Karpas-422 (cell line): ENCODE measurements around the gene KRTAP19-2. TPM values are rescaled to one million over a fixed set of nuclear protein-coding genes. Genes with fewer than 3 reads are reported as not detected.
A peak's percentile ranks its signal among the peaks of the same experiment; 100 is the strongest.
"Not testable (repeated sequence)": the region's sequence is repeated elsewhere in the genome, so short reads cannot be mapped to it uniquely, and the experiment has no call there.

Experiments used
- DNase-seq: peaks from one replicate; pipeline ENCODE4 v3.0.0-alpha.2; 2015
- H2AFZ ChIP-seq: fragments of 200-600 bp; sonication (generic); 2 replicates; pipeline ENCODE4 v1.6.1; 2014; ENCODE audit warnings: antibody characterized with exemption, low read length, mixed read lengths
- H3K27ac ChIP-seq: fragments of 200-600 bp; sonication (generic); 2 replicates; pipeline ENCODE4 v1.5.1; 2014; ENCODE audit warnings: mild to moderate bottlenecking, low read length, moderate library complexity
- H3K27me3 ChIP-seq: fragments of 200-600 bp; sonication (generic); 2 replicates; pipeline ENCODE4 v1.6.1; 2014; ENCODE audit warnings: low read length, mixed read lengths
- H3K36me3 ChIP-seq: fragments of 200-600 bp; sonication (generic); 2 replicates; pipeline ENCODE4 v1.6.1; 2014; ENCODE audit warnings: low read length, mixed read lengths; ENCODE audit not compliant: insufficient read depth
- H3K4me1 ChIP-seq: fragments of 200-600 bp; sonication (generic); 2 replicates; pipeline ENCODE4 v1.6.1; 2014; ENCODE audit warnings: mild to moderate bottlenecking, low read length, mixed read lengths
- H3K4me2 ChIP-seq: fragments of 200-600 bp; sonication (generic); 2 replicates; pipeline ENCODE4 v1.6.1; 2014; ENCODE audit warnings: low read length, low read depth, mild to moderate bottlenecking; ENCODE audit not compliant: poor library complexity, severe bottlenecking
- H3K4me3 ChIP-seq: fragments of 200-600 bp; sonication (generic); 2 replicates; pipeline ENCODE4 v1.5.1; 2014; ENCODE audit warnings: mild to moderate bottlenecking, antibody characterized with exemption, low read length, mixed read lengths
- H3K79me2 ChIP-seq: fragments of 200-600 bp; sonication (generic); 2 replicates; pipeline ENCODE4 v1.6.1; 2014; ENCODE audit warnings: mild to moderate bottlenecking, low read length, mixed read lengths
- H3K9ac ChIP-seq: fragments of 200-600 bp; sonication (generic); 2 replicates; pipeline ENCODE4 v1.6.0; 2014; ENCODE audit warnings: low read length
- H3K9me2 ChIP-seq: fragments of 200-600 bp; sonication (generic), shearing (Covaris generic); replicated peaks from 2 replicates; pipeline ENCODE4 v1.6.0; 2014; ENCODE audit warnings: mild to moderate bottlenecking, low read length, moderate library complexity; ENCODE audit not compliant: insufficient read depth
- H3K9me3 ChIP-seq: fragments of 300-700, 200-600 bp; sonication (generic); 2 replicates; pipeline ENCODE4 v1.6.1; 2014; ENCODE audit warnings: low read length, mixed read lengths
- H4K20me1 ChIP-seq: fragments of 200-600 bp; sonication (generic); 2 replicates; pipeline ENCODE4 v1.6.1; 2014; ENCODE audit warnings: mild to moderate bottlenecking, antibody characterized with exemption, low read length, low read depth; ENCODE audit not compliant: insufficient read depth
- total RNA-seq: library from RNA; depleted of rRNA; stranded (reverse); fragments of >200 nt; shearing (Covaris generic); gene quantifications from 2 replicates; pipeline ENCODE4 v1.2.3, GENCODE V29; 2014; ENCODE audit warnings: low replicate concordance; rRNA removed

KRTAP19-2 gene
- total RNA-seq, result not detected in 2 replicates

DNA sequence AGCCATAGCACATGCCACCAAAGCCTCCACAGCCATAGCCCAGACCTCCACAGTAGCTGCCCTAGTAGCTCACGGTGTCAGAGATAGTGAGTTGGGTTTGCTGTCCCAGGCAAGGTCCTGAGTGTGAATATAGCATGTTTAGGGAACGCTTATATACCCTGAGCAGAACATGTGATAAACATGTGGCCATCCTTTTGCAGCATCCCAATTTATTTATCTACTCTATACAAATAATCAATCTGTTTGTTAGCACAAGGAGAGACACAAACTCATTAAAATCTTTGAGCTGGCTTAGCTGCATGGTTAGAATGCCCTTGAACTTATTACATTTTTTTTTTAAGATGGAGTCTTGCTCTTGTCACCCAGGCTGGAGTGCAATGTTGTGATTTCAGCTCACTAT, at the start of gene KRTAP19-2:
Gene KRTAP19-2, minus strand, starts transcription at position 101 of the 400 bp plus-strand sequence. Its CDS starts 88 bp downstream, at position 13.
- Histone ChIP-seq H3K9ac (no peak within 1 kb of the TSS), H3K9me3 (peaks cover 17% of the 10 kb centered on the region), H3K27me3 (no peaks in the 10 kb centered on the region), H3K36me3 (no peaks in the 10 kb centered on the region), H2AFZ (no peak within 1 kb of the TSS), H3K9me2 (no peaks in the 10 kb centered on the region), H3K4me2 (no peak within 1 kb of the TSS), H4K20me1 (no peaks in the 10 kb centered on the region), H3K4me3 (no peak within 1 kb of the TSS), H3K79me2 (no peaks in the 10 kb centered on the region), H3K4me1 (no peaks in the 10 kb centered on the region), H3K27ac (no peak within 1 kb of the TSS)
- DNase-seq, result no peak

GRCh38 chr21:30518876-30519275, 31.6 kb upstream of the KRTAP19-2 start:
- Histone ChIP-seq H3K79me2 (no peaks in the 10 kb centered on the region), H3K9me3 (peaks cover 18% of the 10 kb centered on the region), H3K27me3 (no peaks in the 10 kb centered on the region), H3K4me1 (no peaks in the 10 kb centered on the region), H2AFZ (no peak overlapping the region), H3K4me2 (no peak overlapping the region), H3K9ac (no peak overlapping the region), H3K36me3 (no peaks in the 10 kb centered on the region), H3K9me2 (no peaks in the 10 kb centered on the region), H4K20me1 (no peaks in the 10 kb centered on the region), H3K27ac (no peak overlapping the region), H3K4me3 (no peak overlapping the region)
- DNase-seq, result no peak

GRCh38 chr21:30515681-30516080, 28.4 kb upstream of the KRTAP19-2 start:
- Histone ChIP-seq H2AFZ (no peak overlapping the region), H3K27me3 (no peaks in the 10 kb centered on the region), H3K4me3 (no peak overlapping the region), H3K4me2 (no peak overlapping the region), H3K9me3 (peaks cover 5% of the 10 kb centered on the region; the same call in 1 of the 2 replicates), H3K9ac (no peak overlapping the region), H3K79me2 (no peaks in the 10 kb centered on the region), H3K4me1 (no peaks in the 10 kb centered on the region), H3K27ac (no peak overlapping the region), H3K36me3 (no peaks in the 10 kb centered on the region), H4K20me1 (no peaks in the 10 kb centered on the region), H3K9me2 (no peaks in the 10 kb centered on the region)
- DNase-seq, result no peak

GRCh38 chr21:30505621-30506205, 18.5 kb upstream of the KRTAP19-2 start:
- H4K20me1 ChIP-seq, H3K36me3 ChIP-seq, H3K4me2 ChIP-seq, H3K9me2 ChIP-seq, H3K27me3 ChIP-seq, H3K4me3 ChIP-seq, H3K9ac ChIP-seq, H3K27ac ChIP-seq, H3K9me3 ChIP-seq, H3K4me1 ChIP-seq, H2AFZ ChIP-seq, H3K79me2 ChIP-seq: not testable (repeated sequence)
- peak; percentile 53 for DNase-seq

DNA sequence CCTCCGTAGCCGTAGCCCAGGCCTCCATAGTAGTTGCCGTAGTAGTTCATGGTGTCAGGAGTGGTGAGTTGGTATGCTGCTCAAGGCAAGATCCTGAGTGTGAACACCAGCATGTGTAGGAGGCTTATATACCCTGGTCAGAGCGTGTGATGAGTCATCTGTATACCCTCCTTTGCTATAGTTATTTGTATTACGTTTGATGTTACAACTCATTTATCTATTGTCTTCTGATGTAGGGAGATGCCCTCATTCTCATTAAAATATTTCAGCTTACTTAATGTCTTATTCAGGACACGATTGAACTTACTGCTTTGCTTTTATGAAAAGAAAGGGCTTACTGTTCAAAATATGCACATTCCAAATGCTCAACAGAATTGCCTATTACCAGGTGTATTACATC, 14.8 kb upstream of the KRTAP19-2 start, which contains the start of gene KRTAP19-5:
Gene KRTAP19-5, minus strand, starts transcription at position 101 of the 400 bp plus-strand sequence. Its CDS starts 51 bp downstream, at position 50.
- H3K27me3 ChIP-seq, result no peaks in the 10 kb centered on the region
- no peaks in the 10 kb centered on the region for H3K9me2 ChIP-seq
- H3K4me3 ChIP-seq, result no peak within 1 kb of the TSS
- DNase-seq, result no peak
- H3K4me1 ChIP-seq, result no peaks in the 10 kb centered on the region
- no peak within 1 kb of the TSS for H3K9ac ChIP-seq
- H3K9me3 ChIP-seq, result peaks cover 5% of the 10 kb centered on the region; the same call in 1 of the 2 replicates
- no peak within 1 kb of the TSS for H2AFZ ChIP-seq
- H3K27ac ChIP-seq, result no peak within 1 kb of the TSS
- no peaks in the 10 kb centered on the region for H4K20me1 ChIP-seq
- no peaks in the 10 kb centered on the region for H3K36me3 ChIP-seq
- no peaks in the 10 kb centered on the region for H3K79me2 ChIP-seq
- H3K4me2 ChIP-seq, result no peak within 1 kb of the TSS

DNA sequence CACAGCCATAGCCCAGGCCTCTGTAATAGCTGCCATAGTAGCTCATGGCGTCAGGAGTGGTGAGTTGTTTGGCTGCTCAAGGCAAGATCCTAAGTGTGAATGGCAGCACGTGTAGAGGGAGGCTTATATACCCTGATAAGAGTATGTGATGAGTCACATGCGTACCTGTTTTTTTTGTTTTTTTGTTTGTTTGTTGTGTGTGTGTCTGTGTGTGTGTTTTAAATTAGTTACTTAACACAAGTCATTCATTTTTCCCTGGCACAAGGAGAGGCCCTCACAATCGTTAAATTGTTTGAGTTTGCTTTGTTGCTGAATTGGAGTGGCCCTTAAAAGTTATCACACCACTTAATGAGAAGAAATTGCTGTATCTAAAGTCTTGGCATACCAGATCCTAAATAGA, 9.8 kb upstream of the KRTAP19-2 start, which contains the start of gene KRTAP19-4:
Gene KRTAP19-4, minus strand, starts transcription at position 101 of the 400 bp plus-strand sequence. Its CDS starts 55 bp downstream, at position 46.
- no peaks in the 10 kb centered on the region for H3K36me3 ChIP-seq
- no peak for DNase-seq
- H3K4me3 ChIP-seq, result no peak within 1 kb of the TSS
- H3K9me3 ChIP-seq, result peaks cover 7% of the 10 kb centered on the region; the same call in 1 of the 2 replicates
- no peak within 1 kb of the TSS for H3K4me2 ChIP-seq
- no peak within 1 kb of the TSS for H3K27ac ChIP-seq
- no peaks in the 10 kb centered on the region for H4K20me1 ChIP-seq
- H3K4me1 ChIP-seq, result no peaks in the 10 kb centered on the region
- no peaks in the 10 kb centered on the region for H3K27me3 ChIP-seq
- no peak within 1 kb of the TSS for H3K9ac ChIP-seq
- H3K79me2 ChIP-seq, result no peaks in the 10 kb centered on the region
- no peak within 1 kb of the TSS for H2AFZ ChIP-seq
- H3K9me2 ChIP-seq, result no peaks in the 10 kb centered on the region

DNA sequence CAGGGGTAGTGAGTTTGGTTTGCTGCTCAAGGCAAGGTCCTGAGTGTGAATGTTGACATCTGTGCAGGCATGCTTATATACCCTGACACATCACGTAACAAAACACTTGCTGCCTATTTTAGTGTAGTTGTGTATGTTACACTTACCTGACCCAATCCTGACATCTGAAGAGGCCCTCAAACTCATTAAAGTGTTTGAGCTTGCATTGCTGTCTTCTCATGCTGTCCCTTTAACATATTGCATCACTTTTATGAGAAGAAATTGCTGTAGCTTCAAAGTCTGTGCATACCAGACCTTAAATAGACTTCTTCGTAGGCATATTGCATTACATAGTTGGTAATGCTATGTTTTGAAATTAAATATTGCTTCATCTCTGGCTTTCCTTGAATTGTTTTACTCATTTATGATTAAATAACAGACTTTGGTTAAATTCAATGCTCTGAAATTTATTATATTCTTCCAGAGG, 4.8 kb upstream of the KRTAP19-2 start, which contains the start of gene KRTAP19-3:
Gene KRTAP19-3, minus strand, starts transcription at position 51 of the 466 bp plus-strand sequence. CDS start 56 bp downstream, outside the sequence.
- no peak within 1 kb of the TSS for H3K4me2 ChIP-seq
- H3K27me3 ChIP-seq, result no peaks in the 10 kb centered on the region
- no peak for DNase-seq
- no peak within 1 kb of the TSS for H3K4me3 ChIP-seq
- H2AFZ ChIP-seq, result no peak within 1 kb of the TSS
- H3K4me1 ChIP-seq, result no peaks in the 10 kb centered on the region
- no peaks in the 10 kb centered on the region for H3K9me2 ChIP-seq
- H3K79me2 ChIP-seq, result no peaks in the 10 kb centered on the region
- no peaks in the 10 kb centered on the region for H4K20me1 ChIP-seq
- no peak within 1 kb of the TSS for H3K9ac ChIP-seq
- H3K36me3 ChIP-seq, result no peaks in the 10 kb centered on the region
- H3K9me3 ChIP-seq, result peaks cover 10% of the 10 kb centered on the region
- H3K27ac ChIP-seq, result no peak within 1 kb of the TSS

DNA sequence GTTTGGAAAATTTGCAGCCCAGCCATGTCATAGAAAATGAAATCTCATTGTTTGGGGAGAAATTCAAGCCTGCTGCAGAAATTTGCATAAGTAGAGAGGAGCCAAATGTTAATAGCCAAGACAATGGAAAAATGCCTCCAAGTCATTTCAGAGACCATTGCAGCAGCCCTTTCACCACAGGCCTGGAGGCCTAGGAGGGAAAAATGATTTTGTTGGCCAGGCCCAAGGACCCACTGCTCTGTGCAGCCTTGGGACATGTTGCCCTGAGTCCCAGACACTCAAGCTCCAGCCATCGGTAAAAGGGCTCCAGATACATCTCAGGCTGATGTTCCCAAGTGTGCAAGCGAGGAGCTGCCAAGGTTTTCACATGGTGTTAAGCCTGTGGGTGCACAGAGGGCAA, 1.1 kb downstream of the KRTAP19-2 start:
- H3K9me3 ChIP-seq, result peaks cover 17% of the 10 kb centered on the region
- no peaks in the 10 kb centered on the region for H3K27me3 ChIP-seq
- no peak overlapping the region for H3K4me2 ChIP-seq
- no peak overlapping the region for H3K9ac ChIP-seq
- H3K79me2 ChIP-seq, result no peaks in the 10 kb centered on the region
- H4K20me1 ChIP-seq, result no peaks in the 10 kb centered on the region
- no peak overlapping the region for H3K27ac ChIP-seq
- no peak overlapping the region for H3K4me3 ChIP-seq
- no peaks in the 10 kb centered on the region for H3K36me3 ChIP-seq
- no peaks in the 10 kb centered on the region for H3K4me1 ChIP-seq
- DNase-seq, result no peak
- H2AFZ ChIP-seq, result no peak overlapping the region
- H3K9me2 ChIP-seq, result no peaks in the 10 kb centered on the region
